Measurements from ENCODE around the gene ANO9. TPM values are rescaled to one million over a fixed set of nuclear protein-coding genes. Genes with fewer than 3 reads are reported as not detected.
"Not testable (repeated sequence)": the region's sequence is repeated elsewhere in the genome, so short reads cannot be mapped to it uniquely, and the experiment has no call there.

The ANO9 gene
- total RNA-seq, 1 experiment from 2014 or later: not detected

- Histone ChIP-seq H3K36me3 (no peaks in the 10 kb centered on the region), H3K27me3 (no peaks in the 10 kb centered on the region), H3K4me3 (no peak overlapping the region), H3K9me3 (no peaks in the 10 kb centered on the region)
- DNase-seq: no peak
These were observed 24.0 kb downstream of the ANO9 start for GRCh38 chr11:417652-418342.

- peak; percentile 52 for DNase-seq
- Histone ChIP-seq H3K9me3 (no peaks in the 10 kb centered on the region), H3K4me3 (peak overlapping the region; percentile 44), H3K36me3 (no peaks in the 10 kb centered on the region), H3K27me3 (no peaks in the 10 kb centered on the region)
These were observed 24.8 kb downstream of the ANO9 start for GRCh38 chr11:416757-417621.

- peak overlapping the region; percentile 44 for H3K4me3 ChIP-seq
- DNase-seq: no peak
- no peaks in the 10 kb centered on the region for H3K27me3 ChIP-seq
- H3K36me3 ChIP-seq: no peaks in the 10 kb centered on the region
- no peaks in the 10 kb centered on the region for H3K9me3 ChIP-seq
These were observed 25.6 kb downstream of the ANO9 start for GRCh38 chr11:416051-416756.

GRCh38 chr11:415640-416041 lies 26.2 kb downstream of the ANO9 start:
- DNase-seq: no peak

GRCh38 chr11:414318-414857 lies 27.4 kb downstream of the ANO9 start:
- no peak overlapping the region for H3K4me3 ChIP-seq
- no peak for DNase-seq

More at GRCh38 chr11:415640-416041, 26.2 kb downstream of the ANO9 start:
- Histone ChIP-seq H3K4me3 (no peak overlapping the region), H3K9me3 (no peaks in the 10 kb centered on the region), H3K36me3 (no peaks in the 10 kb centered on the region), H3K27me3 (no peaks in the 10 kb centered on the region)

GRCh38 chr11:413120-414081 lies 28.4 kb downstream of the ANO9 start:
- Histone ChIP-seq H3K9me3 (no peaks in the 10 kb centered on the region), H3K27me3 (no peaks in the 10 kb centered on the region), H3K36me3 (no peaks in the 10 kb centered on the region), H3K4me3 (no peak overlapping the region)
- no peak for DNase-seq

More at GRCh38 chr11:414318-414857, 27.4 kb downstream of the ANO9 start:
- Histone ChIP-seq H3K9me3 (no peaks in the 10 kb centered on the region), H3K27me3 (no peaks in the 10 kb centered on the region), H3K36me3 (no peaks in the 10 kb centered on the region)

GRCh38 chr11:412641-413119 lies 29.1 kb downstream of the ANO9 start:
- H3K4me3 ChIP-seq: no peak overlapping the region
- no peaks in the 10 kb centered on the region for H3K27me3 ChIP-seq
- no peaks in the 10 kb centered on the region for H3K9me3 ChIP-seq
- H3K36me3 ChIP-seq: no peaks in the 10 kb centered on the region
- DNase-seq: no peak

- H3K9me3 ChIP-seq, DNase-seq, H3K4me3 ChIP-seq, H3K36me3 ChIP-seq, H3K27me3 ChIP-seq: not testable (repeated sequence)
These were observed 30.3 kb downstream of the ANO9 start for GRCh38 chr11:411520-411919.

GRCh38 chr11:410711-411110 lies 31.1 kb downstream of the ANO9 start:
- not testable (repeated sequence) for H3K27me3 ChIP-seq, DNase-seq, H3K9me3 ChIP-seq, H3K36me3 ChIP-seq, H3K4me3 ChIP-seq

GRCh38 chr11:409600-410483 lies 32.0 kb downstream of the ANO9 start:
- Histone ChIP-seq H3K4me3 (no peak overlapping the region), H3K9me3 (no peaks in the 10 kb centered on the region), H3K27me3 (no peaks in the 10 kb centered on the region), H3K36me3 (no peaks in the 10 kb centered on the region)
- no peak for DNase-seq

GRCh38 chr11:409008-409599 lies 32.7 kb downstream of the ANO9 start:
- H3K27me3 ChIP-seq: no peaks in the 10 kb centered on the region
- H3K36me3 ChIP-seq: no peaks in the 10 kb centered on the region
- no peak overlapping the region for H3K4me3 ChIP-seq
- no peaks in the 10 kb centered on the region for H3K9me3 ChIP-seq
- no peak for DNase-seq

GRCh38 chr11:408154-409007 lies 33.4 kb downstream of the ANO9 start:
- H3K9me3 ChIP-seq: no peaks in the 10 kb centered on the region
- H3K27me3 ChIP-seq: no peaks in the 10 kb centered on the region
- no peaks in the 10 kb centered on the region for H3K36me3 ChIP-seq
- H3K4me3 ChIP-seq: no peak overlapping the region
- no peak for DNase-seq

- DNase-seq: no peak
- no peaks in the 10 kb centered on the region for H3K36me3 ChIP-seq
- no peaks in the 10 kb centered on the region for H3K27me3 ChIP-seq
- H3K9me3 ChIP-seq: no peaks in the 10 kb centered on the region
- no peak overlapping the region for H3K4me3 ChIP-seq
These were observed 34.1 kb downstream of the ANO9 start for GRCh38 chr11:407651-408123.
